ENCODE data around the gene FNDC3B. TPM values are rescaled to one million over a fixed set of nuclear protein-coding genes. Genes with fewer than 3 reads are reported as not detected.

FNDC3B gene
- total RNA-seq, 1 donor from 2014 or later = 9.3 TPM

DNA sequence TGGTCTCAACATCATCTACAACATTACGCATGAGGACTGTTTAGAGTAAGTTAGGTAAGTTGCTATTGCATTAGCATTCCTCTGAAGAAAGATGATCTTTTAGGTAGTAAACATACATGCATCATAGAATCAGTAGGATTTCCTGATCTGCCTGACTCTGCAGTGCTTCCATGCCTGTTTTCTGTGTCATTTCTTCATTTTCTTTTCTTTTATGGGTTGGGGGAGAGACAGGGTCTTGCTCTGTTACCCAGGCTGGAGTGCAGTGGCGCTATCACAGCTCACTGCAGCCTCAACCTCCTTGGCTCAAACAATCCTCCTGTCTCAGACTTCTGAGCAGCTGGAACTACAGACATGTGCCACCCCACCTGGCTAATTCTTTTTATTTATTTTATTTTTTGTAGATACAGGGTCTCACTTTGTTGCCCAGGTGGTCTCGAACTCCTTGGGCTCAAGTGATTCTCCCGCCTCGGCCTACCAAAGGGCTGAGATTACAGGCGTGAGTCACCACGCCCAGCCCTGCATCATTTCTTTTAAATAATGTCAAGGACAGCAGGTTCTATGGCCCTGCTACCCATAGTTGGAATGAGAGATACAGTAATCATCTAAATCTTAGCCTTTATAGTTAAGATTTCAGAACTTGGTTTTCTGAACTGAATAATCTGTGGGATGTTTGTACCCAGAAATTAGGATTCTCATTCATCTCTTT, 224.6 kb downstream of the FNDC3B start:
- H3K27me3 Mint-ChIP-seq = no peaks in the 10 kb centered on the region
- intact Hi-C loops (cut with micrococcal nuclease) = no loop called here
- CTCF ChIA-PET = no interaction called here
- POLR2A ChIA-PET = no interaction called here
- no peak overlapping the region for H3K27ac Mint-ChIP-seq
- no peaks in the 10 kb centered on the region for H3K9me3 Mint-ChIP-seq
- H3K4me1 Mint-ChIP-seq = no peaks in the 10 kb centered on the region
- DNase-seq (no peak), ATAC-seq (ENCODE audit: low read depth) (no peak)
- H3K4me3 Mint-ChIP-seq = no peak overlapping the region
- TF ChIP-seq, protein P1, sequence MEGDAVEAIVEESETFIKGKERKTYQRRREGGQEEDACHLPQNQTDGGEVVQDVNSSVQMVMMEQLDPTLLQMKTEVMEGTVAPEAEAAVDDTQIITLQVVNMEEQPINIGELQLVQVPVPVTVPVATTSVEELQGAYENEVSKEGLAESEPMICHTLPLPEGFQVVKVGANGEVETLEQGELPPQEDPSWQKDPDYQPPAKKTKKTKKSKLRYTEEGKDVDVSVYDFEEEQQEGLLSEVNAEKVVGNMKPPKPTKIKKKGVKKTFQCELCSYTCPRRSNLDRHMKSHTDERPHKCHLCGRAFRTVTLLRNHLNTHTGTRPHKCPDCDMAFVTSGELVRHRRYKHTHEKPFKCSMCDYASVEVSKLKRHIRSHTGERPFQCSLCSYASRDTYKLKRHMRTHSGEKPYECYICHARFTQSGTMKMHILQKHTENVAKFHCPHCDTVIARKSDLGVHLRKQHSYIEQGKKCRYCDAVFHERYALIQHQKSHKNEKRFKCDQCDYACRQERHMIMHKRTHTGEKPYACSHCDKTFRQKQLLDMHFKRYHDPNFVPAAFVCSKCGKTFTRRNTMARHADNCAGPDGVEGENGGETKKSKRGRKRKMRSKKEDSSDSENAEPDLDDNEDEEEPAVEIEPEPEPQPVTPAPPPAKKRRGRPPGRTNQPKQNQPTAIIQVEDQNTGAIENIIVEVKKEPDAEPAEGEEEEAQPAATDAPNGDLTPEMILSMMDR (IDR thresholded peaks at IDR 0.05) = no peak
- H3K36me3 Mint-ChIP-seq (ENCODE audit: low read depth) = no peaks in the 10 kb centered on the region

DNA sequence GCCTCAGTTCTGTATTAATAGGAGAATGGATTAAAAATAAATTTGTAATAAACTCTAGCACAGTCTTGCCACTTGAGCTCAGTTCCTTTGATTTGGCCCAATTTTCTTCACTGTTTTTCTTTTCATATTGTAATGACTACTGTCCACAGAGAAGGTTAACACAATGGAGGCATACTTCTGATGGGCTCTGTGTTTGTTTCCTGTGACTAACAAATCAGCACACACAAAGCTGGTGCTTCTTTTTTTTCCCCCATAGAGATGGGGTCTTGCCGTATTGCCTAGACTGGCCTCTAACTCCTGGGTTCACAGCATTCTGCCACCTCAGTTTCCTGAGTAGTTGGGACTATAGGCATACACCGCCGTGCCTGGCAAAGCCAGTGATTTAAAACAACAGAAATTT, 226.7 kb downstream of the FNDC3B start:
- Mint-ChIP-seq H3K27ac (no peak overlapping the region), H3K4me1 (peaks cover 5% of the 10 kb centered on the region), H3K27me3 (no peaks in the 10 kb centered on the region), H3K4me3 (no peak overlapping the region), H3K9me3 (no peaks in the 10 kb centered on the region), H3K36me3 (ENCODE audit: low read depth) (no peaks in the 10 kb centered on the region)
- no peak for ATAC-seq (ENCODE audit: low read depth)
- TF ChIP-seq, protein P1 (IDR thresholded peaks at IDR 0.05) = no peak
- POLR2A ChIA-PET = no interaction called here
- intact Hi-C loops (cut with micrococcal nuclease) = no loop called here
- CTCF ChIA-PET = no interaction called here
- no peak for DNase-seq

DNA sequence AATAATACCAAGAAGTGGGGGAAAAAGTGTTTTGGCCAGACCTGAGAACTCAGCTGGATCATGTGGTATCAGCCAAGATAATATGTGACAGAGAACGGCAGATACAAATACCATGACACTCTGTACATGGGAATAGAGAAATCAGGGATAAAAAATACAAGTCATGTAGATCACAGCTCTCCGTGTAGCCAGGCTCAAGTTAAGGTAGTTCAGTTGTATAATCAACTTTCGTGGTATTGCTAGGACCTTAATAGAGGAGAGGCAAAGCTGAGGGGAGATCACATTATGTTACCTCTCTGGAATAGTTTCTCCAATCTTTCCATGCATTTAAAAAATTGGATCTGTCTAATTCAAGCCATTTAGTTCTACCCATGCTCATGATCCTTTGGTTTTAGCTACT, 229.0 kb downstream of the FNDC3B start:
- intact Hi-C loops (cut with micrococcal nuclease) = no loop called here
- no peak overlapping the region for H3K27ac Mint-ChIP-seq
- peaks cover 5% of the 10 kb centered on the region for H3K4me1 Mint-ChIP-seq
- no peaks in the 10 kb centered on the region for H3K27me3 Mint-ChIP-seq
- CTCF ChIA-PET = no interaction called here
- H3K9me3 Mint-ChIP-seq = no peaks in the 10 kb centered on the region
- H3K36me3 Mint-ChIP-seq (ENCODE audit: low read depth) = no peaks in the 10 kb centered on the region
- TF ChIP-seq, protein P1 (IDR thresholded peaks at IDR 0.05) = no peak
- ATAC-seq (ENCODE audit: low read depth) (no peak), DNase-seq (no peak)
- H3K4me3 Mint-ChIP-seq = no peak overlapping the region
- POLR2A ChIA-PET = no interaction called here

DNA sequence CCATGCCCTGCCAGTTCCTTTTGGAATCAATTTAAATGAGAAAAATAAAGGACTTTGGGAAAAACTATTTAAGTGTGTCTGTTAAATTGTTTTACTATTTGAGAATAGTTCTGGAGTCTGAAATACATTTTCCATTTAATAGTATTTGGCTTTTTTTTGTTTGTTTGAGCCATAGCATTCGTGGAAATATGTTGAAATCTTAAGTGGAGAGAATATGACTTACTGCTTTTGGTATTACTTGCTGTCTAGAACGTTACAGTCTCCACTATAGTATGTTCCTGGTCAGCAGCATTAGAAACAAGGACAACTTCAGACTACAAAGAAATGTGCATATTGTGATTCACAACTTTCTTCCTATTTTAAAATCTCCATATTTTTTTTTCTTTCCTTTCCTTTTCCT, 229.5 kb downstream of the FNDC3B start:
- ChIA-PET CTCF (no interaction called here), POLR2A (no interaction called here)
- H3K27ac Mint-ChIP-seq = no peak overlapping the region
- no peaks in the 10 kb centered on the region for H3K9me3 Mint-ChIP-seq
- H3K36me3 Mint-ChIP-seq (ENCODE audit: low read depth) = no peaks in the 10 kb centered on the region
- DNase-seq (no peak), ATAC-seq (ENCODE audit: low read depth) (no peak)
- H3K4me3 Mint-ChIP-seq = no peak overlapping the region
- peaks cover 5% of the 10 kb centered on the region for H3K4me1 Mint-ChIP-seq
- TF ChIP-seq, protein P1 (IDR thresholded peaks at IDR 0.05) = no peak
- intact Hi-C loops (cut with micrococcal nuclease) = no loop called here
- H3K27me3 Mint-ChIP-seq = no peaks in the 10 kb centered on the region

DNA sequence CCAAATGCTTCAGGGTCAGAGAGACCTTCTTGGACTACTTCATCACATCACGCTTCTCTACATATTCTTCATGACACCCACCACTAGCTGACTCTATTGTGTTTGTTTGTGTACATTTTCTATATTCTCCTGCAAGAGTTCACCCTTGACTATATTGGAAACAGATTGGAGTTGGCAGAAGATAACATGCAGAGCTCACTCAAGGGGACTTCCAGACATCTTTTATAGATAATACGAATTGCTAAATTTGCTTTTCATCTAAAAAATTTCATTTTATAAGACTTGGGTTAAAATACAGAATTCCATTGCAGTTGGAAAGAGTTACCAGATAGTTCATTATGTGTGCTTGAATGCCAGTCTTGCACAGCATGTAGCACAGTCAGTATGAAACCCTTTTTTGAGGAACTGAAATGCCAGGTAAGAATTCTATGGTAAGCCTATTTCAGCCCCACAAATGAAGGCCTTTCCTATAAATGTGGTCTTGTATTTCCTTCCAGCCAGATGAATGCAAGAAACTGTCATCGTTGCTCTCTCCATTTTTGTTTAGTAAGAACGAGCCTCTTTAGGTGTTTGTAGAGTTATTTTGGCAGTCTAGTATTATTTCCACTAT, 231.3 kb downstream of the FNDC3B start:
- H3K36me3 Mint-ChIP-seq (ENCODE audit: low read depth) = no peaks in the 10 kb centered on the region
- H3K4me1 Mint-ChIP-seq = peaks cover 5% of the 10 kb centered on the region
- H3K27me3 Mint-ChIP-seq = no peaks in the 10 kb centered on the region
- no peaks in the 10 kb centered on the region for H3K9me3 Mint-ChIP-seq
- ChIA-PET POLR2A (no interaction called here), CTCF (no interaction called here)
- H3K27ac Mint-ChIP-seq = no peak overlapping the region
- intact Hi-C loops (cut with micrococcal nuclease) = no loop called here
- no peak overlapping the region for H3K4me3 Mint-ChIP-seq
- DNase-seq (no peak), ATAC-seq (ENCODE audit: low read depth) (peak; percentile 62)
- TF ChIP-seq, protein P1 (IDR thresholded peaks at IDR 0.05) = no peak
